Activated naive CD4-positive, alpha-beta T cell treated with Interleukin-2 at 50 U/mL for 16 hours (primary cell): ENCODE data around the gene TMEM145.
"Not testable (repeated sequence)": the region's sequence is repeated elsewhere in the genome, so short reads cannot be mapped to it uniquely, and the experiment has no call there.

ENCODE experiments used
- DNase-seq: peaks from one replicate; pipeline ENCODE4 v3.0.0-alpha.2; 2020

Gene TMEM145

GRCh38 chr19:42339126-42339860 lies 26.2 kb downstream of the TMEM145 start:
- not testable (repeated sequence) for DNase-seq

GRCh38 chr19:42339922-42340321 lies 26.8 kb downstream of the TMEM145 start:
- DNase-seq, result not testable (repeated sequence)

GRCh38 chr19:42343344-42344110 lies 30.4 kb downstream of the TMEM145 start:
- DNase-seq, result no peak

GRCh38 chr19:42344336-42344893 lies 31.3 kb downstream of the TMEM145 start:
- DNase-seq, result no peak

- DNase-seq, result no peak
These were observed 32.2 kb downstream of the TMEM145 start for GRCh38 chr19:42345191-42345812.

- DNase-seq, result no peak
These were observed 35.1 kb downstream of the TMEM145 start for GRCh38 chr19:42348211-42348610.

GRCh38 chr19:42349378-42350107 lies 36.4 kb downstream of the TMEM145 start:
- no peak for DNase-seq

- no peak for DNase-seq
These were observed 37.3 kb downstream of the TMEM145 start for GRCh38 chr19:42350417-42350816.

GRCh38 chr19:42351079-42351735 lies 38.1 kb downstream of the TMEM145 start:
- DNase-seq, result no peak

GRCh38 chr19:42352301-42353259 lies 39.5 kb downstream of the TMEM145 start:
- DNase-seq, result no peak

- DNase-seq, result no peak
These were observed 40.4 kb downstream of the TMEM145 start for GRCh38 chr19:42353341-42354015.

- no peak for DNase-seq
These were observed 42.8 kb downstream of the TMEM145 start for GRCh38 chr19:42355896-42356295.

- no peak for DNase-seq
These were observed 43.6 kb downstream of the TMEM145 start for GRCh38 chr19:42356686-42357085.

GRCh38 chr19:42357290-42357689 lies 44.2 kb downstream of the TMEM145 start:
- DNase-seq, result no peak

GRCh38 chr19:42360787-42361544 lies 47.9 kb downstream of the TMEM145 start:
- DNase-seq, result no peak

GRCh38 chr19:42361545-42361910 lies 48.4 kb downstream of the TMEM145 start:
- DNase-seq, result no peak

- DNase-seq, result no peak
These were observed 49.2 kb downstream of the TMEM145 start for GRCh38 chr19:42362342-42362741.

GRCh38 chr19:42362891-42363440 lies 49.9 kb downstream of the TMEM145 start:
- DNase-seq, result no peak

GRCh38 chr19:42363614-42364346 lies 50.7 kb downstream of the TMEM145 start:
- DNase-seq, result no peak
